Measurements from ENCODE around the gene CCDC24.

CCDC24 gene

GRCh38 chr1:44037154-44037553 lies 45.8 kb downstream of the CCDC24 start:
- H3K9me3 Mint-ChIP-seq, result no peaks in the 10 kb centered on the region
- H3K27ac Mint-ChIP-seq, result no peak overlapping the region
- DNase-seq, result no peak
- no peak overlapping the region for H3K4me3 Mint-ChIP-seq
- H3K36me3 Mint-ChIP-seq, result no peaks in the 10 kb centered on the region
- peaks cover 4 to 6% of the 10 kb centered on the region in 2 donors for H3K4me1 Mint-ChIP-seq
- no peaks in the 10 kb centered on the region for H3K27me3 Mint-ChIP-seq
- no peak for ATAC-seq (replicated peaks)

GRCh38 chr1:44038876-44039657 lies 47.7 kb downstream of the CCDC24 start:
- Mint-ChIP-seq H3K36me3 (no peaks in the 10 kb centered on the region), H3K4me1 (peaks cover 6% of the 10 kb centered on the region in 2 donors), H3K27me3 (peaks cover 0 to 2% of the 10 kb centered on the region in 2 donors), H3K27ac (no peak overlapping the region), H3K4me3 (no peak overlapping the region), H3K9me3 (no peaks in the 10 kb centered on the region)
- ATAC-seq (replicated peaks) (no peak), DNase-seq (no peak)

GRCh38 chr1:44040418-44040817 lies 49.0 kb downstream of the CCDC24 start:
- Mint-ChIP-seq H3K4me3 (no peak overlapping the region), H3K9me3 (no peaks in the 10 kb centered on the region), H3K27me3 (peaks cover 0 to 4% of the 10 kb centered on the region in 2 donors), H3K36me3 (no peaks in the 10 kb centered on the region), H3K4me1 (peaks cover 6% of the 10 kb centered on the region in 2 donors), H3K27ac (no peak overlapping the region)
- ATAC-seq (replicated peaks) (no peak), DNase-seq (no peak)

GRCh38 chr1:44040846-44041245 lies 49.4 kb downstream of the CCDC24 start:
- no peak for DNase-seq
- Mint-ChIP-seq H3K36me3 (no peaks in the 10 kb centered on the region), H3K4me1 (peaks cover 6% of the 10 kb centered on the region in 2 donors), H3K27me3 (peaks cover 0 to 4% of the 10 kb centered on the region in 2 donors), H3K27ac (no peak overlapping the region), H3K9me3 (no peaks in the 10 kb centered on the region), H3K4me3 (no peak overlapping the region)
- peak; percentile 29 to 46 for ATAC-seq (replicated peaks)

GRCh38 chr1:44043176-44044070 lies 52.0 kb downstream of the CCDC24 start:
- Mint-ChIP-seq H3K27me3 (peaks cover 4 to 17% of the 10 kb centered on the region in 2 donors), H3K36me3 (no peaks in the 10 kb centered on the region), H3K27ac (peak overlapping the region; percentile 68), H3K4me1 (peaks cover 7 to 11% of the 10 kb centered on the region in 2 donors), H3K4me3 (no peak overlapping the region), H3K9me3 (no peaks in the 10 kb centered on the region)
- no peak for DNase-seq
- no peak for ATAC-seq (replicated peaks)

DNA sequence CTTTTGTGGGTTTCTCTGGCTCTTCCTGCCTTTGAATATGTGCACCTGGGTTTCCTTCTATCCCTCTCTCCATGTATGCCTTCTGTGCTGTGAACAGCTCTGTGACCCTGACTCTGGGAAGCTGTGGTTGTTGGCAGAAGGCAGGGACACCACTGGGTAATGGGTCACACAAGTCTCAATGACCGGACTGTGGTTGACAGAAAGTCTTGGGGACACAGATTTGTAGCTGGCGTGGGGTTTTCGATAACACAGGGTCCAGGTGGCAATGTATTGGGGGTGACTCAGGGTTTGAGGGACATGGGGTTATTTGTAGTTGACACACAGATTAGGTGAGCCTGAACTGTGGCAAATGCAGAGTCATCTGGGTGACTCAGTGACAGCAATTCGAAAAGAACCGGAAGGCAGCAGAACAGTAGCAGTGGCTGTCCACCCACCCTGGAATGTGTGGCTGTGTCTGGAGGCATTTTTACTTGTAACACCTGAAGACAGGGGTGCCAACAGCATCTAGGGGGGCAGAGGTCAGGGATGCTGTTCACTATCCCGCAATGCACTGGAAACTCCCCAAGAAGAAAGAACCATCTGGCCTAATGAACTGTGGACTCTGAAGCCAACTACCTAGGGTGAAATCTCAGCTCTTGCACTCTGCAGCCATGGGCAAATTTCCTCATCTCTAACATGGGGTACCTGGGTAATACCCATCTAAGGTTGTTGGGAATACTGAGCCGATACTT lies 52.8 kb downstream of the CCDC24 start:
- no peaks in the 10 kb centered on the region for H3K9me3 Mint-ChIP-seq
- peaks cover 4 to 17% of the 10 kb centered on the region in 2 donors for H3K27me3 Mint-ChIP-seq
- no peak for DNase-seq
- peak overlapping the region; percentile 68 for H3K27ac Mint-ChIP-seq
- H3K36me3 Mint-ChIP-seq, result no peaks in the 10 kb centered on the region
- ATAC-seq (replicated peaks), result no peak
- H3K4me1 Mint-ChIP-seq, result peaks cover 7 to 12% of the 10 kb centered on the region in 2 donors
- H3K4me3 Mint-ChIP-seq, result no peak overlapping the region

DNA sequence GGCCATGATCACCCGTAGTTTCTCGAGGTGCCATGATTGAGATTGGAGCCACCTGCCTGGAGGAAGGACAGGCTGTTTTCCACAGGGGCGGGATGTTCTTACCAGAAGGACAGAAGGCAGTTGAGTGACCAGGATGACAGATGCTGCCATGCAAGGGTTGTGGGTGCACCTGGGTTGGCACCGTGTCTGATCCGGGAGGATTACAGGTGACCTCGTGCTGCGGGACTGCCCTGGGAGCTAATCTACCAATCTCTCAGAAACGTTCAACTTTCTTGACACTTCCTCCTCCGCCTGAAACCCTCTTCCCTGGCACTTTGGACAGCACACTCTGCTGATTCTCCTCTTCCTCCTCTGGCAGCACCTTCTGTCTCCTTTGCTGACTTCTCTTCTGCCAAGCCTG lies 53.7 kb downstream of the CCDC24 start:
- no peak for DNase-seq
- H3K4me1 Mint-ChIP-seq, result peaks cover 7 to 12% of the 10 kb centered on the region in 2 donors
- H3K27me3 Mint-ChIP-seq, result peaks cover 4 to 17% of the 10 kb centered on the region in 2 donors
- H3K36me3 Mint-ChIP-seq, result no peaks in the 10 kb centered on the region
- ATAC-seq (replicated peaks), result no peak
- H3K4me3 Mint-ChIP-seq, result no peak overlapping the region
- no peak overlapping the region for H3K27ac Mint-ChIP-seq
- no peaks in the 10 kb centered on the region for H3K9me3 Mint-ChIP-seq

All from stimulated activated naive B cell treated with anti-CD40 and anti-IgM and Interleukin-4, amounts not matched to agents 10 μg/mL and 1 μg/mL and 100 μg/mL, for 72 hours (primary cell).